ENCODE results near the gene SPATA12.

DNA sequence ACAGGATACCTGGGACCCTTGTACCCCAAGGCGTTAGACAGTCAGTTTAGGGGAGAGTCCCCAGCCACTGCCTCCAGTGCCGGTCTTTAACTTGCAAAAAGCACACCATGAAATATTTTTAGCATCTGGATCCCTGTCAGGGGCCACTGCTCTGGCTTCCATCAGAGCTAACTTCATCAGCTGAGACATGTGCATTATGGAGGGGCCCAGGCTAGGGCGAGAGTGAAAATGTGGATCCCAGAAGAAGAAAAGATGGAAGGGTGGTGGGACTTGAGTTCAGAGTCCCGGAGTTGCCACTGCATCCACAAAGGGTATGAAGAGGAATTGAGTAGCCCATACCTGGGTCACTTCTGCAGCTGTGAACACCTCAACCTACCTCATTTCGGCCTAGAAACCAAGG, 23.5 kb upstream of the SPATA12 start:
- TF ChIP-seq, protein P1, sequence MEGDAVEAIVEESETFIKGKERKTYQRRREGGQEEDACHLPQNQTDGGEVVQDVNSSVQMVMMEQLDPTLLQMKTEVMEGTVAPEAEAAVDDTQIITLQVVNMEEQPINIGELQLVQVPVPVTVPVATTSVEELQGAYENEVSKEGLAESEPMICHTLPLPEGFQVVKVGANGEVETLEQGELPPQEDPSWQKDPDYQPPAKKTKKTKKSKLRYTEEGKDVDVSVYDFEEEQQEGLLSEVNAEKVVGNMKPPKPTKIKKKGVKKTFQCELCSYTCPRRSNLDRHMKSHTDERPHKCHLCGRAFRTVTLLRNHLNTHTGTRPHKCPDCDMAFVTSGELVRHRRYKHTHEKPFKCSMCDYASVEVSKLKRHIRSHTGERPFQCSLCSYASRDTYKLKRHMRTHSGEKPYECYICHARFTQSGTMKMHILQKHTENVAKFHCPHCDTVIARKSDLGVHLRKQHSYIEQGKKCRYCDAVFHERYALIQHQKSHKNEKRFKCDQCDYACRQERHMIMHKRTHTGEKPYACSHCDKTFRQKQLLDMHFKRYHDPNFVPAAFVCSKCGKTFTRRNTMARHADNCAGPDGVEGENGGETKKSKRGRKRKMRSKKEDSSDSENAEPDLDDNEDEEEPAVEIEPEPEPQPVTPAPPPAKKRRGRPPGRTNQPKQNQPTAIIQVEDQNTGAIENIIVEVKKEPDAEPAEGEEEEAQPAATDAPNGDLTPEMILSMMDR (conservative IDR thresholded peaks at IDR 0.05; ENCODE audit: low read depth in 2 of 2) = no peak
- TF ChIP-seq EZH2phosphoT487 (IDR thresholded peaks at IDR 0.05; ENCODE audit: unreplicated experiment) = no peak
- TF ChIP-seq POLR2AphosphoS5 (IDR thresholded peaks at IDR 0.05; ENCODE audit: low read depth) = no peak
- no peak for TF ChIP-seq JUNB (IDR thresholded peaks at IDR 0.05; ENCODE audit: unreplicated experiment)
- no peak for TF ChIP-seq EZH2 (IDR thresholded peaks at IDR 0.05; ENCODE audit: low read depth, unreplicated experiment)
- TF ChIP-seq, protein P2, sequence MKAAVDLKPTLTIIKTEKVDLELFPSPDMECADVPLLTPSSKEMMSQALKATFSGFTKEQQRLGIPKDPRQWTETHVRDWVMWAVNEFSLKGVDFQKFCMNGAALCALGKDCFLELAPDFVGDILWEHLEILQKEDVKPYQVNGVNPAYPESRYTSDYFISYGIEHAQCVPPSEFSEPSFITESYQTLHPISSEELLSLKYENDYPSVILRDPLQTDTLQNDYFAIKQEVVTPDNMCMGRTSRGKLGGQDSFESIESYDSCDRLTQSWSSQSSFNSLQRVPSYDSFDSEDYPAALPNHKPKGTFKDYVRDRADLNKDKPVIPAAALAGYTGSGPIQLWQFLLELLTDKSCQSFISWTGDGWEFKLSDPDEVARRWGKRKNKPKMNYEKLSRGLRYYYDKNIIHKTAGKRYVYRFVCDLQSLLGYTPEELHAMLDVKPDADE (IDR thresholded peaks at IDR 0.05) = no peak
- TF ChIP-seq, protein P3, sequence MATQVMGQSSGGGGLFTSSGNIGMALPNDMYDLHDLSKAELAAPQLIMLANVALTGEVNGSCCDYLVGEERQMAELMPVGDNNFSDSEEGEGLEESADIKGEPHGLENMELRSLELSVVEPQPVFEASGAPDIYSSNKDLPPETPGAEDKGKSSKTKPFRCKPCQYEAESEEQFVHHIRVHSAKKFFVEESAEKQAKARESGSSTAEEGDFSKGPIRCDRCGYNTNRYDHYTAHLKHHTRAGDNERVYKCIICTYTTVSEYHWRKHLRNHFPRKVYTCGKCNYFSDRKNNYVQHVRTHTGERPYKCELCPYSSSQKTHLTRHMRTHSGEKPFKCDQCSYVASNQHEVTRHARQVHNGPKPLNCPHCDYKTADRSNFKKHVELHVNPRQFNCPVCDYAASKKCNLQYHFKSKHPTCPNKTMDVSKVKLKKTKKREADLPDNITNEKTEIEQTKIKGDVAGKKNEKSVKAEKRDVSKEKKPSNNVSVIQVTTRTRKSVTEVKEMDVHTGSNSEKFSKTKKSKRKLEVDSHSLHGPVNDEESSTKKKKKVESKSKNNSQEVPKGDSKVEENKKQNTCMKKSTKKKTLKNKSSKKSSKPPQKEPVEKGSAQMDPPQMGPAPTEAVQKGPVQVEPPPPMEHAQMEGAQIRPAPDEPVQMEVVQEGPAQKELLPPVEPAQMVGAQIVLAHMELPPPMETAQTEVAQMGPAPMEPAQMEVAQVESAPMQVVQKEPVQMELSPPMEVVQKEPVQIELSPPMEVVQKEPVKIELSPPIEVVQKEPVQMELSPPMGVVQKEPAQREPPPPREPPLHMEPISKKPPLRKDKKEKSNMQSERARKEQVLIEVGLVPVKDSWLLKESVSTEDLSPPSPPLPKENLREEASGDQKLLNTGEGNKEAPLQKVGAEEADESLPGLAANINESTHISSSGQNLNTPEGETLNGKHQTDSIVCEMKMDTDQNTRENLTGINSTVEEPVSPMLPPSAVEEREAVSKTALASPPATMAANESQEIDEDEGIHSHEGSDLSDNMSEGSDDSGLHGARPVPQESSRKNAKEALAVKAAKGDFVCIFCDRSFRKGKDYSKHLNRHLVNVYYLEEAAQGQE (IDR thresholded peaks at IDR 0.05; ENCODE audit: unreplicated experiment) = no peak
- TF ChIP-seq STAT1 (IDR thresholded peaks at IDR 0.05; ENCODE audit: unreplicated experiment) = no peak
- no peak for TF ChIP-seq ZNF114 (CRISPR knock-in tag; IDR thresholded peaks at IDR 0.05)

Data from GM23338 (cell line).